Keratinocyte (primary cell): ENCODE measurements around the gene ST6GAL1. TPM values are rescaled to one million over a fixed set of nuclear protein-coding genes. Genes with fewer than 3 reads are reported as not detected.
"Not testable (repeated sequence)": the region's sequence is repeated elsewhere in the genome, so short reads cannot be mapped to it uniquely, and the experiment has no call there.

Experiments
- DNase-seq: peaks from one replicate; pipeline ENCODE4 v3.0.0-alpha.2; 2011; ENCODE audit warnings: low read depth, missing footprints, low spot score
- FAIRE-seq: peaks from 2 replicates; lab custom pipeline; 2011; peaks lifted over from hg19 to GRCh38; lab: Jason Lieb, UNC
- H2AFZ ChIP-seq: 2 replicates; pipeline ENCODE4 v1.6.0; 2012; ENCODE audit warnings: low read length, control low read depth, inconsistent platforms; ENCODE audit not compliant: control insufficient read depth
- H3K27ac ChIP-seq: 2 replicates; pipeline ENCODE4 v1.5.1; 2011; ENCODE audit warnings: low read length; ENCODE audit not compliant: control insufficient read depth, insufficient read depth
- H3K27me3 ChIP-seq: 3 replicates; pipeline ENCODE4 v1.6.0; 2011; ENCODE audit warnings: low read length; ENCODE audit not compliant: control insufficient read depth, insufficient read depth; ENCODE audit errors: extremely low read depth
- H3K36me3 ChIP-seq, 2 experiments: 2 replicates in 1 of 2; 3 replicates in 1 of 2; pipeline ENCODE4 v1.5.1; 2011; ENCODE audit warnings: low read length in 2 of 2, mild to moderate bottlenecking in 1 of 2; ENCODE audit not compliant: control insufficient read depth in 2 of 2, insufficient read depth in 2 of 2; ENCODE audit errors: extremely low read depth in 1 of 2
- H3K4me1 ChIP-seq: 3 replicates; pipeline ENCODE4 v1.5.1; 2011; ENCODE audit warnings: low read length; ENCODE audit not compliant: control insufficient read depth, insufficient read depth; ENCODE audit errors: extremely low read depth
- H3K4me2 ChIP-seq: 3 replicates; pipeline ENCODE4 v1.6.0; 2011; ENCODE audit warnings: low read depth, low read length; ENCODE audit not compliant: control insufficient read depth, insufficient read depth; ENCODE audit errors: extremely low read depth
- H3K4me3 ChIP-seq, 3 experiments: fragments of 200-600 bp in 1 of 3; sonication (generic) in 1 of 3; 2 replicates in 2 of 3; 3 replicates in 1 of 3; pipeline ENCODE4 v1.5.1; 2011 to 2016; ENCODE audit warnings: low read length in 3 of 3, mild to moderate bottlenecking in 3 of 3, control low read depth in 2 of 3, inconsistent platforms in 1 of 3, low read depth in 1 of 3, mixed read lengths in 1 of 3, mixed run types in 1 of 3, moderate library complexity in 1 of 3; ENCODE audit not compliant: control insufficient read depth in 2 of 3, insufficient read depth in 2 of 3; ENCODE audit errors: extremely low read depth in 1 of 3
- H3K79me2 ChIP-seq: 2 replicates; pipeline ENCODE4 v1.6.0; 2012; ENCODE audit warnings: low read length; ENCODE audit not compliant: control insufficient read depth, insufficient read depth
- H3K9ac ChIP-seq: 3 replicates; pipeline ENCODE4 v1.6.0; 2011; ENCODE audit warnings: low read length; ENCODE audit not compliant: control insufficient read depth, insufficient read depth; ENCODE audit errors: extremely low read depth
- H3K9me1 ChIP-seq: 3 replicates; pipeline ENCODE4 v1.6.0; 2011; ENCODE audit warnings: low read length; ENCODE audit not compliant: control insufficient read depth, insufficient read depth; ENCODE audit errors: extremely low read depth
- H3K9me3 ChIP-seq: 2 replicates; pipeline ENCODE4 v1.5.1; 2012; ENCODE audit warnings: low read depth, low read length; ENCODE audit not compliant: control insufficient read depth
- H4K20me1 ChIP-seq: 3 replicates; pipeline ENCODE4 v1.6.0; 2011; ENCODE audit warnings: low read length; ENCODE audit not compliant: control insufficient read depth, insufficient read depth; ENCODE audit errors: extremely low read depth
- CTCF ChIP-seq, 3 experiments: IDR thresholded peaks in 1 of 3; conservative IDR thresholded peaks in 1 of 3; optimal IDR thresholded peaks in 1 of 3; 2 replicates in 2 of 3; 3 replicates in 1 of 3; pipeline versions ENCODE3 to v1.5.1; 2011; ENCODE audit warnings: low read length in 3 of 3, mild to moderate bottlenecking in 3 of 3, moderate library complexity in 2 of 3, control low read depth in 1 of 3, inconsistent platforms in 1 of 3; ENCODE audit not compliant: insufficient read depth in 2 of 3; ENCODE audit errors: extremely low read depth in 1 of 3
- EZH2 ChIP-seq: IDR thresholded peaks from one replicate; pipeline ENCODE4 v1.6.1; 2012; ENCODE audit warnings: inconsistent platforms, mild to moderate bottlenecking, low read length, moderate library complexity
- dilution Hi-C: fragments of 300-500 bp; cut with MboI; formaldehyde crosslinking; loops from one replicate; pipeline ENCODE4 v1.7.0; 2020; ENCODE audit warnings: low sequenced_read_pairs; ENCODE audit not compliant: extremely low pct_ligation_motif_present
- polyA plus RNA-seq, 5 experiments: library from polyadenylated mRNA; depleted of rRNA in 3 of 5; stranded (reverse) in 3 of 5; stranded (forward) in 1 of 5; unstranded in 1 of 5; fragments of >200 nt; gene quantifications; 1 replicate in 1 of 5; 2 replicates in 3 of 5; 3 replicates in 1 of 5; pipeline versions ENCODE4 v1.2.1 to v1.2.3, GENCODE V29; 2011 to 2012; ENCODE audit warnings: missing spikeins in 2 of 5, low read depth in 1 of 5, low replicate concordance in 1 of 5

Gene ST6GAL1
- polyA plus RNA-seq, 1 donor (not counting 4 experiments of a cell fraction or from before 2014, with no cell fraction given): 7.5 TPM

GRCh38 chr3:186966406-186966805 is 36.1 kb downstream of the ST6GAL1 start:
- Histone ChIP-seq H3K4me3 (no peak overlapping the region), H3K4me2 (no peak overlapping the region), H3K9ac (no peak overlapping the region), H3K27ac (no peak overlapping the region), H2AFZ (no peak overlapping the region), H3K9me1 (no peaks in the 10 kb centered on the region), H4K20me1 (no peaks in the 10 kb centered on the region), H3K4me1 (no peaks in the 10 kb centered on the region), H3K9me3 (no peaks in the 10 kb centered on the region), H3K36me3 (peaks cover 0 to 1% of the 10 kb centered on the region in 2 experiments), H3K79me2 (no peaks in the 10 kb centered on the region), H3K27me3 (no peaks in the 10 kb centered on the region)
- DNase-seq: no peak
- no peak for TF ChIP-seq CTCF (optimal IDR thresholded peaks at IDR 0.05 in 1 of 3, IDR thresholded peaks at IDR 0.05 in 1 of 3, conservative IDR thresholded peaks at IDR 0.05 in 1 of 3; ENCODE audit: extremely low read depth in 1 of 3, insufficient read depth in 2 of 3, low read length in 3 of 3)
- TF ChIP-seq EZH2: no peak
- dilution Hi-C loops: no loop called here
- FAIRE-seq: no peak

GRCh38 chr3:186967236-186967635 is 36.9 kb downstream of the ST6GAL1 start:
- H3K9me3 ChIP-seq, FAIRE-seq, dilution Hi-C loops, H3K9me1 ChIP-seq, H4K20me1 ChIP-seq, H3K27ac ChIP-seq, H3K36me3 ChIP-seq, H3K4me2 ChIP-seq, H3K4me1 ChIP-seq, H2AFZ ChIP-seq, H3K79me2 ChIP-seq, H3K27me3 ChIP-seq, H3K4me3 ChIP-seq, DNase-seq, H3K9ac ChIP-seq: not testable (repeated sequence)

GRCh38 chr3:186967686-186968085 is 37.4 kb downstream of the ST6GAL1 start:
- no peaks in the 10 kb centered on the region for H3K9me1 ChIP-seq
- H3K36me3 ChIP-seq: peaks cover 0 to 1% of the 10 kb centered on the region in 2 experiments
- no peaks in the 10 kb centered on the region for H3K79me2 ChIP-seq
- dilution Hi-C loops: no loop called here
- H3K9ac ChIP-seq: no peak overlapping the region
- no peak overlapping the region for H3K27ac ChIP-seq
- H3K27me3 ChIP-seq: no peaks in the 10 kb centered on the region
- no peaks in the 10 kb centered on the region for H3K4me1 ChIP-seq
- H2AFZ ChIP-seq: no peak overlapping the region
- DNase-seq (no peak), FAIRE-seq (no peak)
- TF ChIP-seq CTCF (optimal IDR thresholded peaks at IDR 0.05 in 1 of 3, IDR thresholded peaks at IDR 0.05 in 1 of 3, conservative IDR thresholded peaks at IDR 0.05 in 1 of 3; ENCODE audit: extremely low read depth in 1 of 3, insufficient read depth in 2 of 3, low read length in 3 of 3): no peak
- no peak for TF ChIP-seq EZH2
- no peak overlapping the region for H3K4me2 ChIP-seq
- H4K20me1 ChIP-seq: no peaks in the 10 kb centered on the region
- no peak overlapping the region for H3K4me3 ChIP-seq
- H3K9me3 ChIP-seq: no peaks in the 10 kb centered on the region
